HepG2 (cell line): ENCODE measurements around the gene KRT4.

Experiments
- JUN ChIP-seq: sonication (generic); formaldehyde crosslinking; IDR thresholded peaks from 2 replicates; pipeline ENCODE4 v1.4.0; 2020; ENCODE audit warnings: mild to moderate bottlenecking, missing genetic modification reagents
- TCF7 ChIP-seq: sonication (generic); IDR thresholded peaks from 2 replicates; pipeline ENCODE4 v1.6.1; 2016; ENCODE audit warnings: antibody characterized with exemption, low read depth
- ZMYM4 ChIP-seq: sonication (generic); formaldehyde crosslinking; IDR thresholded peaks from 2 replicates; pipeline ENCODE4 v1.8.1; 2023; ENCODE audit warnings: mild to moderate bottlenecking, missing genetic modification reagents
- ZNF136 ChIP-seq: sonication (generic); formaldehyde crosslinking; IDR thresholded peaks from 2 replicates; pipeline ENCODE4 v1.8.1; 2022; ENCODE audit warnings: low read depth, mild to moderate bottlenecking, moderate library complexity, missing genetic modification reagents
- TF ChIP-seq, protein P1 (sequence below): sonication (generic); formaldehyde crosslinking; IDR thresholded peaks from 2 replicates; pipeline ENCODE4 v1.4.0; 2020; ENCODE audit warnings: missing genetic modification reagents
- TF ChIP-seq, protein P2 (sequence below): sonication (generic); formaldehyde crosslinking; conservative IDR thresholded peaks from 2 replicates; pipeline ENCODE4 v1.4.0; 2020; ENCODE audit warnings: missing genetic modification reagents
- TF ChIP-seq, protein P3 (sequence below): sonication (generic); formaldehyde crosslinking; IDR thresholded peaks from 2 replicates; pipeline ENCODE4 v1.4.0; 2020; ENCODE audit warnings: missing genetic modification reagents; ENCODE audit errors: not compliant biosample characterization

DNA sequence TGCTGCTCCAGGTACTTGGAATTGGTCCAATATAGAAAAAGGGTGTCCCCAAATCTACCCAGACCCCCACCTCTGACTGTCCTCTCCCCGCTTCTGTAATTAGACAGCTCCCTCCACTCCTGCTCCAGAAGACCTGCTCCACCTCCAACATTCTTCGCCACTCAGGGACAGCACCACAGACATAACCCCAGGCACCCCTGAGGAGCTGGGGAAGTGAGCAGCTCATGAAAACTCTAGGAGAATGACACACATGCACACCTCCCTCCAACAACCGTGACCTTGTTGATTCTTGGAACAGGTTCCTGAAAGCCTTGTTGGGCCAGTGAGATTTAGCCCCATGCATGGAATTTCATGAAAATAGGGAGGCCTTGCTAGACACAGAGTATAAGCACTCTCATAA lies 8.2 kb downstream of the KRT4 start:
- TF ChIP-seq JUN (CRISPR knock-in tag): no peak
- TF ChIP-seq, protein P1, sequence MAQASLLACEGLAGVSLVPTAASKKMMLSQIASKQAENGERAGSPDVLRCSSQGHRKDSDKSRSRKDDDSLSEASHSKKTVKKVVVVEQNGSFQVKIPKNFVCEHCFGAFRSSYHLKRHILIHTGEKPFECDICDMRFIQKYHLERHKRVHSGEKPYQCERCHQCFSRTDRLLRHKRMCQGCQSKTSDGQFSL (CRISPR knock-in tag): no peak
- TF ChIP-seq, protein P2, sequence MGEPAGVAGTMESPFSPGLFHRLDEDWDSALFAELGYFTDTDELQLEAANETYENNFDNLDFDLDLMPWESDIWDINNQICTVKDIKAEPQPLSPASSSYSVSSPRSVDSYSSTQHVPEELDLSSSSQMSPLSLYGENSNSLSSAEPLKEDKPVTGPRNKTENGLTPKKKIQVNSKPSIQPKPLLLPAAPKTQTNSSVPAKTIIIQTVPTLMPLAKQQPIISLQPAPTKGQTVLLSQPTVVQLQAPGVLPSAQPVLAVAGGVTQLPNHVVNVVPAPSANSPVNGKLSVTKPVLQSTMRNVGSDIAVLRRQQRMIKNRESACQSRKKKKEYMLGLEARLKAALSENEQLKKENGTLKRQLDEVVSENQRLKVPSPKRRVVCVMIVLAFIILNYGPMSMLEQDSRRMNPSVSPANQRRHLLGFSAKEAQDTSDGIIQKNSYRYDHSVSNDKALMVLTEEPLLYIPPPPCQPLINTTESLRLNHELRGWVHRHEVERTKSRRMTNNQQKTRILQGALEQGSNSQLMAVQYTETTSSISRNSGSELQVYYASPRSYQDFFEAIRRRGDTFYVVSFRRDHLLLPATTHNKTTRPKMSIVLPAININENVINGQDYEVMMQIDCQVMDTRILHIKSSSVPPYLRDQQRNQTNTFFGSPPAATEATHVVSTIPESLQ (CRISPR knock-in tag): no peak
- TF ChIP-seq ZMYM4 (CRISPR knock-in tag): no peak
- TF ChIP-seq TCF7: no peak
- TF ChIP-seq, protein P3, sequence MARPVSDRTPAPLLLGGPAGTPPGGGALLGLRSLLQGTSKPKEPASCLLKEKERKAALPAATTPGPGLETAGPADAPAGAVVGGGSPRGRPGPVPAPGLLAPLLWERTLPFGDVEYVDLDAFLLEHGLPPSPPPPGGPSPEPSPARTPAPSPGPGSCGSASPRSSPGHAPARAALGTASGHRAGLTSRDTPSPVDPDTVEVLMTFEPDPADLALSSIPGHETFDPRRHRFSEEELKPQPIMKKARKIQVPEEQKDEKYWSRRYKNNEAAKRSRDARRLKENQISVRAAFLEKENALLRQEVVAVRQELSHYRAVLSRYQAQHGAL (CRISPR knock-in tag): no peak
- no peak for TF ChIP-seq ZNF136
